HG02870 (cell line): ENCODE results near the gene WDR48.

Source experiments
- ATAC-seq: cut with Tn5 transposase; IDR thresholded peaks from one replicate; pipeline ENCODE4 v1.9.1; 2021; ENCODE audit warnings: mild to moderate bottlenecking, moderate library complexity; ENCODE audit not compliant: unreplicated experiment

WDR48 gene

DNA sequence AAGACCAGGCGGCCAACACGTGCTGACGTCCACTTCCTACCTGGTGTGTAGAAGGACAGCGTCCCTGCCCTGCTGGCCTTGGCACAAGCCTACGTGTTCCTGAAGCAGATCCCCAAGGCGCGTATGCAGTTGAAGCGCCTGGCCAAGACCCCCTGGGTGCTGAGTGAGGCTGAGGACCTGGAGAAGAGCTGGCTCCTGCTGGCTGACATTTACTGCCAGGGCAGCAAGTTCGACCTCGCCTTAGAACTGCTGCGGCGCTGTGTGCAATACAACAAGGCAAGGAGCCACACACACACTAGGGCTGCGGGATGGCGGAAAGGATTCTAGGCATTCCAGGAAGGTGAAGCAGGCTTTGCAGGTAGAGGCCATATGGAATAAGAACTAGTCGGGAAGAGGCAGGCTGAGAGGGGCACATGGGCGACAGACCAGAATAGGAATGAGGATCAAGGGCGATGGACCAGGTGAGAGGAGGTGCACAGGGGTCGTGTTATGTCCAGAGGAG, 85.7 kb downstream of the WDR48 start:
- ATAC-seq, result no peak

DNA sequence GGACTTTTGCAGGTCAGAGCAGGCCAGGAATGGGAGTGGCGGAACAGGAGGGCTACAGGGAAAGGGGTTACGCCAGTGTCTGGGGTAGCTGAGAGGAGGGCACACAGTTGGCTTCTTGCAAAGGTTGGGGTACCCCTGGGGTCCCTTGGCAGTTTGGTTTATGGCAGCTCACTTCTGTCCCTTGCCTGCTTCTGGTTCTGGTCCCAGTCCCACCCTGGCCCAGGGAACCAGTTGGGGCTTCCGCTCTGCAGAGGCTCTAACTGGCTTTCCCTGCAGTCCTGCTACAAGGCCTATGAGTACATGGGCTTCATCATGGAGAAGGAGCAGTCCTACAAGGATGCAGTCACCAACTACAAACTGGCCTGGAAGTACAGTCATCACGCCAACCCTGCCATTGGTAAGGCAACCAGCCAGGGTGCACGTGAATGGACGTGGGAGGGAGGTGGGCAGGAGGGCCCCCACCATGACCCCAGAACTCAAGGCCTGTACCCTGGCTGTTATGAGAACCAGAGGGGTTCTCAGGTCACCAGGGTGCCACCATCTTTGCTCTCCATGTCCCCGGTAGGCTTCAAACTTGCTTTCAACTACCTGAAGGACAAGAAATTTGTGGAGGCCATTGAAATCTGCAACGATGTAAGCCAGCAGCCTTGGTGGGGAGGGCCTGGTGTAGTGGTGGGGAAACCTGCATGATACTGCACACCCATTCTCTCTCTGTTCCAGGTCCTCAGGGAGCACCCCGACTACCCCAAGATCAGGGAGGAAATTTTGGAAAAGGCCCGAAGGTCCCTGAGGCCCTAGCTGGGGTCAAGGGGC, 86.4 kb downstream of the WDR48 start:
- ATAC-seq, result no peak

DNA sequence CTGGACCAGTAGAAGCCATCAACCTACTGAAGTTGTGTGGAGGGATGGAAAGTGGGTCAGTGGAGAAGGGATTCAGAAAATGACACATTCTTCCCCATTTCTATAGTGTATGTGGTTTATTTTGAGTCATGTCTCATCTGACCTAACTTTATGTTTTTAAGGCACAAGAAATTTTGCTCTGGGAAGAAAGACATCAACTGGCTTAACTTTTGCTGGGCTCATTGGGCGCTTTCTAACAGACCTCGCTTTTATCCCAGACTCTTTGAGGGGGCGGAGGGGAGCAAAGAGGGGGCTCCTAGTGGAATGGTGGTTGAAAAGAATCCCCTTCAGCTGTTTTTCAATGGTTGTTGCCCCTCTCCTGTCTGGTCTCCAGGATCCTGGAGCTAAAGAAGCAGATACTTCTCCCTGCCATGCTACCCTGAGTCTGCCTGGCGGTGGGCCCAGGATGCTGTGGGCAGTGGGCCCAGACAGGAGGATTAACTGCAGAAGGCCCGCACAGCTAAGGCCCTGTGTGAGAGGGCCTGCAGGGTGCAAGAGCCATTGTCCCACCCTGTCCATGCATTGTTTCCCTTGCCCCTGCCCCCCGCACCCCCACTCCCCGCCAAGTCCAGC, 87.1 kb downstream of the WDR48 start:
- ATAC-seq, result no peak

DNA sequence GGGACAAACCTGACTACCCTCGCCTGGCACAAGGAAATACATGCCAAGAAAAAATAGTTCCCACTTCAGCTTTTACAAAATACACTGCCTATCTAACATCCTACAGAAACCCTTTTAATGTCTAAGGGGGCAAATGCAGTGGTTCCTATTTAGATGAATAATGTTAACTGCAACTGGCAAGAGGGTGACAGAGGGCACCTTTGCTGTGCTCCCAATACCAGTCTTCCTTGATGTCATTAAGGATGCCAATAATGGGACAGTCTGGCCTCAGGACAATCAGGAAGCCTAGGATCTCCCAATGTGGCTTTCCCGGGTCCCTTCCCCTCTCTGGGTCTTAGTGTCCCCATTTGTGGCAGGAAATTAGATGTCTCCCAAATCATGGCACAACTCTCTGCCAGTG, 87.6 kb downstream of the WDR48 start:
- ATAC-seq, result no peak

DNA sequence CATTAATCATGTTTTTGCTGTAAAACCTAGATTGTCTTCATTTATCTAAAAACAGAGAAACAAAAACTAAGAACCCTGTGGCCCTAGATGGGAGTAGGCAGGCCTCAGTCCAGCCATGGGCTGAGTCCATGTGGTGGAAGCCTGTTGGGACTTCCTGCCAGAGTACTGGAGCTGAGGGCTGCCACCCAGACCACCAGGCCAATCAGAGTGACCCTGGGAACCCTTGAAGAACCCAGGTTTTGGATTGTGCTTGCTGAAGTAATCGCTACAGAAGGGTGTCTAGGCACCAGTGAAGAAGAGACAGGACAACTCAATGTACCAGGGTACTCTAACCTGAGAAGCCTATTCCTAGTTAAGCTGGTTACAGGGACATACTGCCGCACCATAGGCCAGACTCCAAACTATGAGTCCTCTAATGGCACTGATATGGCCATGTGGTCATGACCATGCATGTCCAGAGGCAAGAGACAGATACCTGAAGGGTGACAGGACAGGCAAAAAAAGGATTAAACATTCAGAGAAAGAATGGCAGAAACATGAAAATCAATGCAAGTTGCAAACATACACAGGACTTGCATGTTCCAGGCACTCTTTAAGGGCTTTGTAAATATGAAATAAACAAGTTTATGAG, 88.6 kb downstream of the WDR48 start:
- ATAC-seq, result no peak

DNA sequence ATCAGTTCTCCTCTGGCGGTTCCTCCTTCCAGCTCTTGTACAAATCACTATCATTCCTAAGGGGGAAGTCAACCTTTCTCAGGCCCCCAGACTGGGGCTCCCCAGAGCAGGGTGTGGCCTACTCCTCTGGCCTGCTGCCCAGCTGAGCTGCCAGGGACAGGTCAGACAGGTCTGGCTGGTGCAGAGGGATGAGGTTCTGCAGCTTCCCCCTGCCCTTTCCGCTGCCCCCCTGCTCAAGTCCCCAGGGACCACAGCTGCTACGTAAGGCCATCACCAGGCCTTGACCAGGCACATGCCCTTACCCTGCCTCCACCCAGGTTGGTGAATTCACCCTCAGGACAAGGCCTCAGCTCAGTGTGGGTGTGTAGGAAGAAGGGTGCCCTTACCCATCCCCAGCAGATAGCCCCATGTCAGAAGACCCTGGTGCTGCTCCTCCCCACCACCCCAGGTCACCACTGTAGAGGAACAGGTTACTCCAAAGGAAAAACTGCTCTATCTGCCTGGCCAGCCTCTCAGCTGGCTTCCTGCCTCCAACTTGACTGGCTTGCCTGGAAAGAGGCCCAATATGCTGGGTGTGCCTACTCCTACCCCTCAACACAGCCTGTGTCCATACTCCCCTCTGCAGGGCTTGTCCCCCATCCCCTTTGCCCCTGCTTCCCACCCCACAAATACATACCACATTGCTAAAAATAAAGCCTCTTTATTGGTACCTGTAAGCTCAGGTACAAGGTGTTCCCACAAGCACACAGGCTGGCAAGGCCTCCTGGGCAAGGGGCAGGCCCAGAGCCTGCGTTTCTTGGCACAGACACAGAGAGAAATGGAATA, 89.6 kb downstream of the WDR48 start:
- no peak for ATAC-seq

DNA sequence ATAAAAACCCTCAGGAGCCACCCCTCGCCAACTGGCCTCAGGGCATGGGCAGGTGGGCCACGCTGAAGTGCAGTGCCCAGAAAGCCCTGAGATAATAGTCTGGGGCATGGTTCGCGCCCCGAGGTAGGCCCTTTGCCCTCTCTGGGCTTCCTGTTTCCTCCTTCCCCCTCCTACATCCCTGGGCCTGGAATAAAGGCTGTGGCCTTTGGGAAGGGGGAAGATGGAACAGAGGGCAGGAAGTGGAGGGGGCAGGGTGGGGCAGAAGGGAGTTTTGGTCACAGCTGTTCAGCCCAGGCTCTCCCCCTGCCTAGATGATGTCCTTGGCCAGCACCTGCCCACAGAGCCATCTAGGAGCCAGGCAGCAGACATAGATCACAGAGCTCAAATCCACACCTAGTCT, 90.3 kb downstream of the WDR48 start:
- no peak for ATAC-seq

DNA sequence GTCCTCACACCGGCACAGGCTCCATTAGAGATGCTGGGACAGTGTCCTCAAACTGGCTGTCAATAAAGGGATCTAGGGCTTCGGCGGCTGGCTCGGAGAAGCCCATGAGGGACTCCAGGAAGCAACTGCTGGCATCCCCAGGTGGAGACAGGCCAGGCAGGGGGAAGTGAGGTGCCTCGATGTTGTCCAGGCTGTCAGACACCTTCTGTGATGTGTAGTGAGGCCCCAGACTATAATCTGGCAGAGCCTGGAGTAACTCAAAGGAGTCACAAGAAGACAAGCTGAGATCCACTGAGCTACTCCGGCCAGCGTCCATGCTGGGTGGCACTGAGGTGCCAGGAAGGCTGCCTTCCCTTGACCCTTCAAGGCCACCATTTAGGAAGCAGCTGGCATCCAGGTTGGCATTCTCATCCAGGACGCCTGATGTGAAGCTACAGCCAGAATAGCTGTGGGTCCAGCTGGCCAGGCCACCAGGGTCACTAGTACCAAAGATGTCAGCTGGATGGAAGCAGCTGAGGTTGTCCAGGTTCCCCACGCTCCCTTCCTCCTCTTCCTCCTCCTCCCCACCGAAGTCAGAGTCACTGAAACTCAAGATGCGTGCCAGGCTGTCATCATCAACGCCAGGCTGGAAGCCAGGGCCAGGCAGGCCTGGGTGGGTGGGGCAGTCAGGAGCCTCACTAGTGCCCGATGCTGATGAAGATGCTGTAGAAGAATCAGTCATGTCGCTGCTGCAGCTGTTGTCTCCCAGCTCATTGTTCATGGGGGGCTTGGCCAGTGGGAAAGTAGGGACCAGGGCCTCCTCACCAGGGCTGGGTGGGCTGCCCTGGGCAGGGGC, 91.5 kb downstream of the WDR48 start:
- ATAC-seq, result no peak

DNA sequence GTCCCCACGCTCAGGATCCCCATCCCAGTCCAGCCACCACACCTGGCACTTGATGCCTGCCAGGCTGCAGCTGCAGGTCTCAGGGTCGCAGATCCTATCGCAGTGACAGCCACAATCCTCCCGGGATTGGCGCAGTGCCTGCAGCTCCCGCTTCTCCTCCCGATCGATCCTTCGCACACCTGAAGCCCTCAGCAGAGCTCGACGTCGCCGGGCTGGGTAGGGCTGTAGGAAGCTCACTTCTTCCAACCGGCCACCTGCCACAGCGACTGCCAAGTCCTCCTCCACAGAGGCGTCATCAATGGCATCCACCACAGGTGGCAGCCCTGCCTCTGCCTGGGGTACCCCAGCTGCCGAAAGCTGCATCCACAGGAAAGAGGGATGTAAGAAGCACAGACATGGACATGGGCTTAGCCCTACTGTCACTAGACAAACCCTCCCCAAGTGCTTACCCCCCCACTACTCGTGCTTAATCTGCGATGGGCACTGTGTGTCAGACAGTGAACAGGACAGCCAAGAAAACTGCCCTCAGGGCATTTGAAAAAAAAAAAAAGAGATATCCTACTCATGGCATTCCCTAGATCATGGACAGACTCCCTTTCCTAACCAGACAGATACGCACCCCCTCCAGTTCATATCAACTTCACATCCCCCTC, 92.4 kb downstream of the WDR48 start:
- ATAC-seq, result no peak

DNA sequence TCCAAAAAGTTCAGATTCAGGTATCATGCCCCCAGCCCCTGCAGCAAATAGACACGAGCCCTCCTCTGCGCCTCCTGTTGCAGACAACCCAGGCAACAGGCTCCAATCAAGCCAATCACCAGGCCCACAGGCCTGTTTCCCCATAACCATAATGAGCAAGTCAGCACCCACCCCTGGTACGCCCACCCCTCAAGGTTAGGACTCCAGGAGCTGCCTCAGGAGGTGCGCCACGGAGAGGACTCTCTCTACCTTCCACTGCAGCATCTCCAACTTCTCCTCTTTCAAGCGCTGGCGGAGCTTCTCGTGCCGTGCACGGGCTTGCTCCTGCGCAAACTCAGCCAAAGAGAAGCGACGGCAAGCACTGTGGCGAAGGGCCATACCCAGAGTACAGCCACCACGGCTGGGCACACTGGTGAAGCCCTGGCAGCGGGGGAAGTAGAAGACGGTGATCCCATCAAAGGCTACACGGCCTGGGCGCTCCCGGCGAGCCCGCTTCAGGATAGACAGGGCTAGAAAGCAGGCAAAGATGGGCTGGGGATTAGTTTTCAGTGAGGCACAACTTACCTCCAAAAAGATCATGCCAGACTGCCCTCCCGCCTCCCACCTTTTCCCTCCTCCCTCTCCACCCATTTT, 93.0 kb downstream of the WDR48 start:
- no peak for ATAC-seq

DNA sequence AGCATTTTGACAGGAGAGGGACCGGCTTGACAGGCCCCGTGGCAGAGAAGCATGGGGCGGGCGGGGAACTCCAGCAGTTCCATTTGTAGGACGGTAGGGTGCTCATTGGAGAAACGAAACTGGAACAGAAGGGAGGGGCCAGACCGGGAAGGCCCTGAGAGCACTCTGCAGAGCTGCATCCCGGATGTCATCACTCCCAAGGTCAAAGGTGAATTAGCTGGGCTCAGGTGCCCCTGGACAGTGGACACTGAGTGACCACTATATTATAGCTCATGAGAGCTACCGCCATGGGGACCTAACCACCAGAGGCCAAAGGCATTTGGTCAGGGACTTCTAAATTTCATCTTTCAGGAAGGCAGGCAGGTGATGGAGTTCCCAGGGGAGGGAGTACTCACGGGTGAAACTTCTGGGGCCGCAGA, 94.3 kb downstream of the WDR48 start:
- no peak for ATAC-seq
